GM23338 (cell line): ENCODE data around the gene TSACC.

Experiments used
- CREB1 ChIP-seq: fragments of 250-450 bp; sonication (Bioruptor Pico); IDR thresholded peaks from 2 replicates; pipeline ENCODE4 v1.5.0; 2020; ENCODE audit warnings: low read depth, mild to moderate bottlenecking, moderate library complexity
- CTCF ChIP-seq, 2 experiments: fragments of 200-600 bp in 1 of 2; sonication (generic) in 1 of 2; conservative IDR thresholded peaks; 2 replicates each; pipeline versions ENCODE4 v1.5.1 to v1.6.1; 2016 to 2017; ENCODE audit warnings: antibody characterized with exemption in 2 of 2, low read depth in 2 of 2, mild to moderate bottlenecking in 2 of 2, moderate library complexity in 1 of 2
- EZH2 ChIP-seq: fragments of 200-600 bp; sonication (generic); IDR thresholded peaks from one replicate; pipeline ENCODE4 v1.8.0; 2017; ENCODE audit warnings: antibody characterized with exemption, mild to moderate bottlenecking, low read depth; ENCODE audit not compliant: unreplicated experiment
- EZH2phosphoT487 ChIP-seq: fragments of 200-600 bp; sonication (generic); IDR thresholded peaks from one replicate; pipeline ENCODE4 v1.8.1; 2018; ENCODE audit warnings: antibody characterized with exemption; ENCODE audit not compliant: unreplicated experiment
- JUNB ChIP-seq: IDR thresholded peaks from one replicate; pipeline ENCODE4 v1.6.1; 2016; ENCODE audit warnings: antibody characterized with exemption; ENCODE audit not compliant: unreplicated experiment
- POLR2AphosphoS5 ChIP-seq: IDR thresholded peaks from 2 replicates; pipeline ENCODE4 v1.6.1; 2016; ENCODE audit warnings: antibody characterized with exemption, low read depth
- REST ChIP-seq: IDR thresholded peaks from one replicate; pipeline ENCODE4 v1.6.1; 2018; ENCODE audit warnings: antibody characterized with exemption; ENCODE audit not compliant: unreplicated experiment

GRCh38 chr1:156372876-156373275 is 34.5 kb downstream of the TSACC start:
- TF ChIP-seq CTCF (conservative IDR thresholded peaks at IDR 0.05; ENCODE audit: low read depth in 2 of 2) (no peak), JUNB (no peak), REST (no peak), POLR2AphosphoS5 (no peak), EZH2 (no peak), EZH2phosphoT487 (no peak), CREB1 (CRISPR knock-in tag) (no peak)
